Measurements from ENCODE around the gene CD24.
A peak's percentile ranks its signal among the peaks of the same experiment; 100 is the strongest.
"Not testable (repeated sequence)": the region's sequence is repeated elsewhere in the genome, so short reads cannot be mapped to it uniquely, and the experiment has no call there.

Gene CD24

GRCh38 chr6:106974336-106974998 lies at the start of gene CD24:
TSS of gene CD24 (minus strand) at chr6:106974729. CDS start at chr6:106974646, 83 bp downstream.
- no peak for DNase-seq (ENCODE audit: insufficient read length, low spot score)
- TF ChIP-seq CTCF (IDR thresholded peaks at IDR 0.05; ENCODE audit: insufficient read depth, missing control alignments): no peak
- FAIRE-seq: no peak

GRCh38 chr6:107021446-107022185 lies 47.1 kb upstream of the CD24 start:
- no peak for TF ChIP-seq CTCF (IDR thresholded peaks at IDR 0.05; ENCODE audit: insufficient read depth, missing control alignments)
- DNase-seq (ENCODE audit: insufficient read length, low spot score) (no peak), FAIRE-seq (no peak)

- FAIRE-seq (no peak), DNase-seq (ENCODE audit: insufficient read length, low spot score) (no peak)
- no peak for TF ChIP-seq CTCF (IDR thresholded peaks at IDR 0.05; ENCODE audit: insufficient read depth, missing control alignments)
These were observed 45.7 kb upstream of the CD24 start for GRCh38 chr6:107020239-107020638.

- not testable (repeated sequence) for FAIRE-seq; DNase-seq (ENCODE audit: insufficient read length, low spot score)
These were observed 45.1 kb upstream of the CD24 start for GRCh38 chr6:107019628-107020027.

- DNase-seq (ENCODE audit: insufficient read length, low spot score) (no peak), FAIRE-seq (no peak)
- TF ChIP-seq CTCF (IDR thresholded peaks at IDR 0.05; ENCODE audit: insufficient read depth, missing control alignments): no peak
These were observed 44.5 kb upstream of the CD24 start for GRCh38 chr6:107019047-107019446.

- TF ChIP-seq CTCF (IDR thresholded peaks at IDR 0.05; ENCODE audit: insufficient read depth, missing control alignments): no peak
- FAIRE-seq (no peak), DNase-seq (ENCODE audit: insufficient read length, low spot score) (no peak)
These were observed 35.0 kb upstream of the CD24 start for GRCh38 chr6:107009499-107009898.

GRCh38 chr6:106997392-106998158 lies 23.0 kb upstream of the CD24 start:
- DNase-seq (ENCODE audit: insufficient read length, low spot score) (peak; percentile 63), FAIRE-seq (no peak)
- peak; percentile 59 for TF ChIP-seq CTCF (IDR thresholded peaks at IDR 0.05; ENCODE audit: insufficient read depth, missing control alignments)

Data from D721Med (cell line).